GM19452 (cell line): ENCODE measurements around the gene TMEM176B.
"Not testable (repeated sequence)": the region's sequence is repeated elsewhere in the genome, so short reads cannot be mapped to it uniquely, and the experiment has no call there.

Experiments
- ATAC-seq: cut with Tn5 transposase; IDR thresholded peaks from one replicate; pipeline ENCODE4 v1.9.1; 2021; ENCODE audit not compliant: unreplicated experiment

TMEM176B gene

GRCh38 chr7:150791746-150792452, 8.3 kb downstream of the TMEM176B start:
- no peak for ATAC-seq

- ATAC-seq: no peak
These were observed 8.9 kb downstream of the TMEM176B start for GRCh38 chr7:150791304-150791703.

DNA sequence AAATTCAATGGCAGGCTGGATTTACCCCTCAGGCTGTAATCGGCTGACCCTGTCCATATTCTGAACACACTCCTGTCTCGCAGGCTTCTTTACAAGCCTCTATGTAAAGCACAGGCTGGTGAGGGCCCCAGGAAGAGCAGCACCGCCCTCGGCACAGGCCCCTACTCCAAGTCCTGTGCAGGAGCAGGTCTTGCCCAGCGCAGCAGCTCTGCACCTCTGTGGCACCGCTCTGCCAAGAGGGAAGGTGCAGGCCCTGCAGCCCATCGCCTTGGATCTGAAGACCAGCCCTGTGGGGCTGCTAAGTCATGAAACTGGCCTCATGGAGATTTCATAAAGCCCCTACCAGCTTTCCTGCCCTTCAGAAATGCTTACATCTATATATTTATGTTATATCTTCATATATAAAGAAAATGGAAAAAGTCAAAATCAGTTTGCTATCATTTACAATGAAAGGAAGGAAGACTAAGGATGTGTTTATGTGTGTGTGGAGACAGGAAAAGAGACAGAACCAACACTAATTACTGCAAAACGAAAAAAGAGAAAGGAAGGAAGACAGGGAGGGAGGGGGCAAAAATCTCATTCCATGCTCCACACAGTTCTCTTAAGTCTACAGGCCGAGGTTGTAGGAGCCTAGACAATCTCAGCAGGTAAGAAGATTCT, 9.6 kb downstream of the TMEM176B start:
- ATAC-seq: no peak

- ATAC-seq: no peak
These were observed 11.5 kb downstream of the TMEM176B start for GRCh38 chr7:150788474-150789269.

DNA sequence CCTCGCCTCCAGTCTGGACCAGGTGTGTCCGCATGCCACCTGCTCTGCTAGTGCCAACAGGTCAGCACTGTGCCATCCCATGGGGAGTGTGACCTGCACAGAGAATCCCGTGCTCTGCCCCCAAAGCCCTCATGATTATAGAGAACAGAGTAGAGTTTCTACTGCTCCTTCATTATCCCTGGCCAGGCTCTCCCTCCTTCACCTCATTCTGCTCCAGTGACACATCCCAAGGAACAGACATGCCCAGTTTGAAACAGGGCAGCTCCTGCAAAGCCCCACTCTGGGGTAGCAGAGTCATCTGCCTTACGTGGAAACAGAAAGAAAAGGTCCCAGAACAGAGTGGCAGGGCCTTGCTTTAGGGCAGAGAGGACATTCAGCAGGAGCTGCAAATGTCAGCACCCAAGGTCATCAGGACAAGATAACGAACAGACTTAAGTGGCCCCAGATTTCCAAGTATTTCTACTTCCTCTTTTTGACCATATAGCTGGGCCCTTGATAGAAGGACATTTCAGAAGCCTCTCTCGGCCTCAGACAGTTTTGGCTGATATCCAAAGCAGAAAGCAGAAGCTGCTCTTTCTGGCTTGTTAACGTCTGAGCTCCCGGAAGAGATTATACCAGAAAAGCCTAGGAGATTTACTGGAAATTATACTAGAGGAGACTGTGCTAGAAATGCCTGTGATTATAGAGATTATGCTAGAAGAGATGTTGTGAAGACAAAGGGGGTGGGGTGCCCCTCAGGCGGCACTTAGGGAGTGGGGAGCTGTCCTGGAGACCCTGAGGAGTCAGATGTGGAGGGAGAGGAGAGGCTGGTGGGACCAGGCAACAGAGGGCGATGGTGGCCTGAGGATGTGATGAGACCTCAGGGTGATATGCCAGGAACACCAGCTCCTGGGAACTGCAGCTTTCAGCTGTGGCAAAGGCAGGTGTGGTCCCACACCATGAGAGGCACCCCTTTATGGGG, 12.6 kb downstream of the TMEM176B start:
- no peak for ATAC-seq

DNA sequence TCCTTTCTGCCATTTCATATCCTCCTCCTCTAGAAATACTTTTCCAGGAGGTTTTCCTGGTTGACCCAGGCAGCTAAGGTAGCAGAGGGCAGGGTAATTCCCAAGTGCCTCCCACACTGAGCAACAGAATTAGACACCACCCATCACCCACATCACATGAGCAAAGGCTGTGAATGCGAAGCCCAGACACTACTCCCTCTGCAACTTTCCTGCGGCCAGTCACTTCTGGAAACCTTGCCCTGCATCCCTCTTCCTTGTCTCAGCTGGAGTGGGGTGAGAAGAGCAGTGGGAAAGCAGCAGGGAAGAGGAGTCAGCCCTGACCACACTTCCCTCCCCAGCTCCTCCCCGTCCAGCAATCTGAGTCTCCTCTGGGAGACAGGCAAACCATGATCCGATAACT, 15.2 kb downstream of the TMEM176B start:
- no peak for ATAC-seq

DNA sequence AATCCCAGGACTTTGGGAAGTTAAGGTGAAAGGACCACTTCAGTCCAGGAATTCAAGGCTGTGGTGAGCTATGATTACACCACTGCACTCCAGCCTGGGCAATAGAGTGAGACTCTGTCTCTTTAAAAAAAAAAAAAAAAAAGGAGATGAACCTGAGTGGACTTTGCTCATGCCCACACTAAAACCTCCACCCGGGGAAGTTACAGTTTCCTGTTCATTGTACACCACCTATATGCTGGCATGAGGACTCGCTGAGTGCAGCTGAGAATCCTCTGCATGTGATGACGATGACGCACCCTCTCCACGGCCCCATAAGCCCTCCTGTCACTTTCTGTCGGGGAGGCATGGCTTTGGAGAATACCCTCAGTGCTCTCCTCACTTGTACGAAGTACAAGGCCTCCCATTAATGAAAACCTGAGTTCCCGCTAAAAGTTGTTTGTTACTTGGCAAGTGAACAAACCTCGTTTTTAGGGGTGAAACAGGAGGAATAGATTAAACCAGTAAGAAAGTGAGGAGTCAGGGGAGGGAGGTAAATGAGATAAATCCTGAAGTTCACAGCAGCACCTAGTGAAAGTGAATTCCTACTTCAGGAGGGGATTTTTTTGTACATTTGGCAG, 15.9 kb downstream of the TMEM176B start:
- no peak for ATAC-seq

GRCh38 chr7:150781961-150782360, 18.2 kb downstream of the TMEM176B start:
- ATAC-seq: no peak

DNA sequence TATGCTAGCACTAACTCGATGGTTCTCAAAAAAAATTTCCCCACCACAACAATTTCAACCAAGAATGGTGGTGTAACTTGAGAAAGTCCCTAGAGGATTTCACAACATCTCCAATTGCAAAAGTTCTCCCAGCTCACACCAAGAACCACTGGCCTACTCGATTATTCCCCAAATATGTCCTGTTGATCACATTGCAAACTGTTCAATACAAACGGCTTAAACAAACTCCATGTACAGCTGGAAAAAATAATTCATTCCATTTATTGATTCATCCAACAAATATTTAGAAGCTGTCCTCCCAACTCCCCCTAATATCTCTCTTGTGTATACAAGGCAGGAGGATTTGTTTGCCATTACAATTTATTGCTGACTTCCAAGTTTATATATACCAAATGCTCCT, 19.1 kb downstream of the TMEM176B start:
- ATAC-seq: no peak

- no peak for ATAC-seq
These were observed 19.9 kb downstream of the TMEM176B start for GRCh38 chr7:150780292-150780691.

DNA sequence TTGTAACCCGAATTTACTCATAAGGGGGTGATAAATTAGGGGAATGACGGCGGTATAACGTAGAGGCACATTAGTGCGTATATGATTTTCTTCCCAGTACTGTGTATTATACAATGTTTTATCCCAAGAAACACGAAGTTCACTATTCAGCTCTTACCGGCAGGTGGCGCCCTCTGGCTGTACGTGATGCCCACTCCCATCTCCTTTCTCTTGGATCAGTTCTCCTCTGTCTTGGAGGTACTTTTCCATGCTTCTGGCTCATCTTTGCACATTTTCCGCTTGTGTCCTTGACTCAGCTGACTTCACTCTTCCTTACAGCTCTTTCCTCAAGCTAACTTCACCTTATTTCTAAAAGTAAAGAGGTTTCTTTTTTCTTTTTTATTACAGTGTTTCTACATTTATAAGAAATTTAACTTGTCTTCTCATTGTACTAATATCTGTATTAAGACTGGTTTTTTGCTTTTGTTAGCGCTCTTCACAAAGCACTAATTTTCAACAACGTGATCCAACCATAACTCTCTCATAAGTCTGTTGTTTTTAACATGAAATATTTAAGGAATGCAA, 21.3 kb downstream of the TMEM176B start:
- ATAC-seq: no peak

- ATAC-seq: no peak
These were observed 22.0 kb downstream of the TMEM176B start for GRCh38 chr7:150778014-150778737.

DNA sequence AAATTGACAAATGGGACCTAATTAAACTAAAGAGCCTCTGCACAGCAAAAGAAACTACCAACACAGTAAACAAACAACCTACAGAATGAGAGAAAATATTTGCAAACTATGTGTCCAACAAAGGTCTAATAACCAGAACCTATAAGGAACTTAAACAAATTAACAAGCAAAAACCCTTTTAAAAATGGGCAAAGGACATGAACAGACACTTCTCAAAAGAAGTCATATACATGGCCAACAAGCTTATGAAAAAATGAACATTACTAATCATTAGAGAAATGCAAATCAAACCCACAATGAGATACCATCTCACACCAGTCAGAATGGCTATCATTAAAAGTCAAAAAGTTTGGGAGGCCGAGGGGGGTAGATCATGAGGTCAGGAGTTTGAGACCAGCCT, 26.0 kb downstream of the TMEM176B start:
- not testable (repeated sequence) for ATAC-seq

- no peak for ATAC-seq
These were observed 30.4 kb downstream of the TMEM176B start for GRCh38 chr7:150769768-150770167.

- no peak for ATAC-seq
These were observed 33.8 kb downstream of the TMEM176B start for GRCh38 chr7:150766334-150766709.

GRCh38 chr7:150759479-150759878, 40.7 kb downstream of the TMEM176B start:
- no peak for ATAC-seq

- ATAC-seq: no peak
These were observed 43.3 kb downstream of the TMEM176B start for GRCh38 chr7:150756858-150757257.

DNA sequence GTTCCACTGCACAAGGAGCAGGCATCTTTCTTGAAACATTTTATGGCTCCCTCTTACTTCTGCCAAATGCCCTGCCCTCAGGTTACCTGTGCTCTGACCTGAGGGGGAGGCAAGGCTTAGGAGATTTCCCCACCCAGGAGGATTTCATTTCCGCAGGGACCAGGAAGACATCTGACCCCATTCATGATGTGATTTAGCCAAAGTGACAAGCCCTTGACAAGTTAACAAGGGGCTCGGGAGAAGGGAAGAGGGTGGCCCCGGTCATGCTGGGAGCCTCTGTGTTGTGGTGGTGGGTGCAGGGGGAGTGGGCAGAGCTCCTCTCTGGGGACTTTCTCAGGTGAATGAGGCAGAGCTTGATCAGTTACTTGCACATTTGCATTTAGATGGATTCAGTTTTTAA, 44.0 kb downstream of the TMEM176B start:
- ATAC-seq: no peak

DNA sequence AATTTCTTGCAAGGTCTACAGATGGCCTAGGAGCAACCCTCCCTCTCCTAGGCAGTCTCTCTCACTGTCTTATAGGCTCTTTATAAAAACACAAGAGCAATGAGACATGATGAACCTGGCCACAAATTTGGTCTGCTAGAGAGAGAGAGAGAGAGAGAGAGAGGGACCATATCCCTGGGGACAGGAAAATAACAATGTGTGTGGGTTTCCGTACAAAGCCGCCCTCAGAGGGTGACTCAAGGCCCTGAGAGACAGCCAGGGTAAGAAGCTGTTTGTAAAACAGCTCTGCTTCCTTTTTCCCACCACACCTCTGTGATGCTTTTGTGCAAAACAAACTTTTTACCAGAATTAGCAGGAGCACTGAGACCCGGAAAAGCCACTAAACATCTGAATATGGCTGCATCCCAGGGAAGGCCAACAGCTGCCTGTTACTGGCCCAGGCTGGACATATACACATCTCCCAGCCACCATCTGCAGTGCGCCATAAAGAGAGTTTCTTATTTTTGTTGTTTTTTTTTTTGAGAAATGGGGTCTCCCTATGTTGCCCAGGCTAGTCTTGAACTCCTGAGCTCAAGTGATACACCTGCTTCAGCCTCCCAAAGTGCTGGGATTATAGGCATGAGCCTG, 44.6 kb downstream of the TMEM176B start:
- ATAC-seq: no peak
